Sigmoid colon (tissue), 7 donors: ENCODE results near the gene DGKI. TPM values are rescaled to one million over a fixed set of nuclear protein-coding genes. Genes with fewer than 3 reads are reported as not detected.

Experiments used
- DNase-seq: peaks from one replicate; pipeline ENCODE4 v3.0.0-alpha.2; 2019
- H3K27ac ChIP-seq, 4 donors: fragments of 200-600 bp; sonication (generic); one replicate each; pipeline ENCODE4 v1.5.1; 2016 to 2019; ENCODE audit warnings: mild to moderate bottlenecking in 1 of 4
- H3K27me3 ChIP-seq, 3 donors: fragments of 200-600 bp; sonication (generic); one replicate each; pipeline ENCODE4 v1.5.1; 2019; ENCODE audit warnings: mild to moderate bottlenecking in 1 of 3
- H3K36me3 ChIP-seq, 4 donors: fragments of 200-600 bp; sonication (generic); one replicate each; pipeline ENCODE4 v1.5.1; 2016 to 2019
- H3K4me1 ChIP-seq, 4 donors: fragments of 200-600 bp; sonication (generic); one replicate each; pipeline ENCODE4 v1.5.1; 2017 to 2019
- H3K4me3 ChIP-seq, 4 donors: fragments of 200-600 bp; sonication (generic); one replicate each; pipeline ENCODE4 v1.5.1; 2017 to 2019; ENCODE audit warnings: mild to moderate bottlenecking in 2 of 4, moderate library complexity in 1 of 4
- H3K9me3 ChIP-seq, 4 donors: fragments of 200-600 bp in 3 of 4; sonication (generic) in 3 of 4; one replicate each; pipeline versions ENCODE4 v1.5.1 to v1.6.1; 2013 to 2019
- CTCF ChIP-seq, 4 experiments: fragments of 450-650 bp in 3 of 4; fragments of 200-600 bp in 1 of 4; IDR thresholded peaks; one replicate each; pipeline ENCODE4 v1.5.1; 2016 to 2019; ENCODE audit warnings: antibody characterized with exemption in 4 of 4, mild to moderate bottlenecking in 3 of 4, moderate library complexity in 2 of 4
- EP300 ChIP-seq, 4 donors: sonication (generic); formaldehyde crosslinking; IDR thresholded peaks; one replicate each; pipeline ENCODE4 v1.6.1; 2017; ENCODE audit warnings: antibody characterized with exemption in 4 of 4
- POLR2A ChIP-seq, 2 donors: fragments of 450-650 bp; IDR thresholded peaks; one replicate each; pipeline ENCODE4 v1.6.1; 2016; ENCODE audit warnings: antibody characterized with exemption in 2 of 2, mild to moderate bottlenecking in 2 of 2, moderate library complexity in 2 of 2
- POLR2AphosphoS5 ChIP-seq, 4 donors: sonication (generic); formaldehyde crosslinking; IDR thresholded peaks; one replicate each; pipeline ENCODE4 v1.6.1; 2017; ENCODE audit warnings: antibody characterized with exemption in 4 of 4
- WGBS, 2 donors: extraction: QIAGEN DNeasy Blood & Tissue Kit; methylation state at CpG; one replicate each; pipeline ENCODE4 v1.1.7; 2013; 5-methylcytosine and 5-hydroxymethylcytosine counted together
- intact Hi-C: fragments of 100-400 bp; cut with DNase I; formaldehyde crosslinking; loops from one replicate; pipeline ENCODE4 v1.15.1; 2023
- polyA plus RNA-seq, 3 donors: library from polyadenylated mRNA; stranded (reverse); fragments of 200-250 nt; gene quantifications; one replicate each; pipeline ENCODE4 v1.2.3, GENCODE V29; 2013
- total RNA-seq, 4 donors: library from RNA; depleted of rRNA; stranded (reverse); fragments of >200 nt; gene quantifications; one replicate each; pipeline ENCODE4 v1.1.0, GENCODE V29; 2016
- donor health status: healthy with polysubstance abuse.
- donor health status: Bipolar disorder and iron deficiency.
- donor health status: healthy.

DGKI gene
- total and polyA plus RNA-seq, 7 donors: 0.17 to 7.6 (median 1.0) TPM; not detected in 1

- Histone ChIP-seq H3K36me3 (no peaks in the 10 kb centered on the region), H3K9me3 (no peaks in the 10 kb centered on the region), H3K27ac (peak overlapping the region in 3 of 4 donors; percentile 56 to 63 (median 57)), H3K27me3 (no peaks in the 10 kb centered on the region), H3K4me1 (peaks cover 0 to 36% (median 32%) of the 10 kb centered on the region in 4 donors), H3K4me3 (no peak overlapping the region)
- TF ChIP-seq POLR2A (IDR thresholded peaks at IDR 0.05) (no peak), EP300 (IDR thresholded peaks at IDR 0.05) (no peak), POLR2AphosphoS5 (IDR thresholded peaks at IDR 0.05) (no peak), CTCF (IDR thresholded peaks at IDR 0.05) (no peak)
- 91 to 94% methylated on average over 15 of the region's 15 CpGs for WGBS, 2 donors
- DNase-seq: no peak
- intact Hi-C loops: loop anchor here (5.0 kb wide), 3 partner anchors 1184 to 1929 kb away; partner anchors contain the start of gene STMP1
Measured at GRCh38 chr7:137590756-137591305, 255.9 kb downstream of the DGKI start.

- 81 to 87% methylated on average over 7 of the region's 7 CpGs for WGBS, 2 donors
- H3K27ac ChIP-seq: peak overlapping the region in 3 of 4 donors; percentile 11 to 45 (median 29)
- no peaks in the 10 kb centered on the region for H3K9me3 ChIP-seq
- intact Hi-C loops: loop anchor here (5.0 kb wide), 3 partner anchors 1183 to 1928 kb away; partner anchors contain the start of gene STMP1
- H3K4me3 ChIP-seq: no peak overlapping the region
- H3K27me3 ChIP-seq: no peaks in the 10 kb centered on the region
- no peaks in the 10 kb centered on the region for H3K36me3 ChIP-seq
- no peak for DNase-seq
- no peak for TF ChIP-seq POLR2A (IDR thresholded peaks at IDR 0.05)
- no peak for TF ChIP-seq POLR2AphosphoS5 (IDR thresholded peaks at IDR 0.05)
- TF ChIP-seq CTCF (IDR thresholded peaks at IDR 0.05): no peak
- TF ChIP-seq EP300 (IDR thresholded peaks at IDR 0.05): no peak
- peaks cover 0 to 36% (median 32%) of the 10 kb centered on the region in 4 donors for H3K4me1 ChIP-seq
Measured at GRCh38 chr7:137590071-137590755, 256.6 kb downstream of the DGKI start.

- DNase-seq: no peak
- no peak overlapping the region for H3K4me3 ChIP-seq
- no peaks in the 10 kb centered on the region for H3K36me3 ChIP-seq
- intact Hi-C loops: no loop called here
- no peak overlapping the region for H3K27ac ChIP-seq
- H3K4me1 ChIP-seq: peaks cover 0 to 48% (median 37%) of the 10 kb centered on the region in 4 donors
- 87 to 91% methylated on average over 5 of the region's 5 CpGs for WGBS, 2 donors
- H3K9me3 ChIP-seq: no peaks in the 10 kb centered on the region
- TF ChIP-seq EP300 (IDR thresholded peaks at IDR 0.05) (no peak), POLR2A (IDR thresholded peaks at IDR 0.05) (no peak), POLR2AphosphoS5 (IDR thresholded peaks at IDR 0.05) (no peak), CTCF (IDR thresholded peaks at IDR 0.05) (no peak)
- H3K27me3 ChIP-seq: no peaks in the 10 kb centered on the region
Measured at GRCh38 chr7:137587326-137587725, 259.4 kb downstream of the DGKI start.

- no peaks in the 10 kb centered on the region for H3K36me3 ChIP-seq
- H3K27ac ChIP-seq: no peak overlapping the region
- WGBS, 2 donors: 65 to 71% methylated on average over 3 of the region's 3 CpGs
- DNase-seq: no peak
- H3K9me3 ChIP-seq: no peaks in the 10 kb centered on the region
- H3K4me3 ChIP-seq: no peak overlapping the region
- intact Hi-C loops: no loop called here
- TF ChIP-seq EP300 (IDR thresholded peaks at IDR 0.05) (no peak), POLR2AphosphoS5 (IDR thresholded peaks at IDR 0.05) (no peak), POLR2A (IDR thresholded peaks at IDR 0.05) (no peak), CTCF (IDR thresholded peaks at IDR 0.05) (no peak)
- H3K4me1 ChIP-seq: peaks cover 0 to 33% (median 23%) of the 10 kb centered on the region in 4 donors
- no peaks in the 10 kb centered on the region for H3K27me3 ChIP-seq
Measured at GRCh38 chr7:137585591-137585990, 261.2 kb downstream of the DGKI start.
